Endothelial cell of umbilical vein (primary cell): ENCODE measurements around the gene STYK1. TPM values are rescaled to one million over a fixed set of nuclear protein-coding genes. Genes with fewer than 3 reads are reported as not detected.

Experiments
- BruUV-seq: library from RNA; stranded (reverse); fragments of 400-500 nt; replicated peaks from 2 replicates; lab custom pipeline; 2021; lab: Mats Ljungman, UMichigan
- CTCF ChIA-PET: fragments of 300-600, 350-600 bp; sonication (Branson Sonifier 250); formaldehyde crosslinking; loops from one replicate; lab custom pipeline; 2021; ENCODE audit warnings: antibody characterized with exemption, inconsistent platforms; lab: Charles Lee
- POLR2A ChIA-PET: fragments of 300-600, 350-600 bp; sonication (Branson Sonifier 250); formaldehyde crosslinking; loops from one replicate; lab custom pipeline; 2021; ENCODE audit warnings: antibody characterized with exemption, inconsistent platforms; lab: Charles Lee
- DNase-seq: peaks from one replicate; pipeline ENCODE4 v3.0.0-alpha.2; 2011; ENCODE audit warnings: low read depth, low spot score
- FAIRE-seq: peaks from 2 replicates; lab custom pipeline; 2011; peaks lifted over from hg19 to GRCh38; lab: Jason Lieb, UNC
- H2AFZ ChIP-seq: 2 replicates; pipeline ENCODE4 v1.6.0; 2012; ENCODE audit warnings: low read depth, low read length, control low read depth, inconsistent platforms
- H3K27ac ChIP-seq: 2 replicates; pipeline ENCODE4 v1.5.1; 2011; ENCODE audit warnings: low read depth, mild to moderate bottlenecking, control low read depth, low read length, moderate library complexity; ENCODE audit not compliant: insufficient read depth
- H3K27me3 ChIP-seq, 2 experiments: 2 replicates each; pipeline versions ENCODE4 v1.6.0 to v1.6.1; 2011; ENCODE audit warnings: low read length in 2 of 2, mixed read lengths in 1 of 2; ENCODE audit not compliant: control insufficient read depth in 2 of 2, insufficient read depth in 2 of 2
- H3K36me3 ChIP-seq, 2 experiments: 2 replicates in 1 of 2; 3 replicates in 1 of 2; pipeline ENCODE4 v1.5.1; 2011; ENCODE audit warnings: low read length in 2 of 2, mild to moderate bottlenecking in 1 of 2, moderate library complexity in 1 of 2; ENCODE audit not compliant: control insufficient read depth in 2 of 2, insufficient read depth in 2 of 2; ENCODE audit errors: extremely low read depth in 1 of 2
- H3K4me1 ChIP-seq: 3 replicates; pipeline ENCODE4 v1.5.1; 2011; ENCODE audit warnings: mild to moderate bottlenecking, low read length; ENCODE audit not compliant: control insufficient read depth, insufficient read depth; ENCODE audit errors: extremely low read depth
- H3K4me2 ChIP-seq: 2 replicates; pipeline ENCODE4 v1.6.1; 2011; ENCODE audit warnings: low read length, control low read depth, mixed read lengths; ENCODE audit not compliant: insufficient read depth
- H3K4me3 ChIP-seq, 3 experiments: fragments of 200-600 bp in 1 of 3; sonication (generic), shearing (Covaris generic) in 1 of 3; replicated peaks in 1 of 3; 2 replicates each; pipeline ENCODE4 v1.5.1; 2011 to 2016; ENCODE audit warnings: control low read depth in 3 of 3, low read length in 3 of 3, mild to moderate bottlenecking in 2 of 3, inconsistent platforms in 1 of 3, low read depth in 1 of 3, moderate library complexity in 1 of 3; ENCODE audit not compliant: insufficient read depth in 1 of 3
- H3K79me2 ChIP-seq: 2 replicates; pipeline ENCODE4 v1.6.0; 2012; ENCODE audit warnings: low read length, inconsistent platforms; ENCODE audit not compliant: control insufficient read depth, insufficient read depth
- H3K9ac ChIP-seq: replicated peaks from 2 replicates; pipeline ENCODE3; 2011; ENCODE audit warnings: low read length, control low read depth; ENCODE audit not compliant: insufficient read depth; ENCODE audit errors: extremely low read depth
- H3K9me1 ChIP-seq: replicated peaks from 3 replicates; pipeline ENCODE4 v1.6.0; 2011; ENCODE audit warnings: mild to moderate bottlenecking, low read length; ENCODE audit not compliant: control insufficient read depth, insufficient read depth; ENCODE audit errors: extremely low read depth
- H3K9me3 ChIP-seq: replicated peaks from 2 replicates; pipeline ENCODE4 v1.5.1; 2012; ENCODE audit warnings: low read length, inconsistent platforms; ENCODE audit not compliant: control insufficient read depth, insufficient read depth
- H4K20me1 ChIP-seq: replicated peaks from 2 replicates; pipeline ENCODE3; 2011; ENCODE audit warnings: mild to moderate bottlenecking, low read length; ENCODE audit not compliant: control insufficient read depth, insufficient read depth; ENCODE audit errors: extremely low read depth
- EZH2 ChIP-seq: IDR thresholded peaks from 2 replicates; pipeline ENCODE4 v1.6.1; 2012; ENCODE audit warnings: borderline replicate concordance, low read depth, mild to moderate bottlenecking, moderate library complexity, low read length, inconsistent platforms; ENCODE audit not compliant: severe bottlenecking
- FOS ChIP-seq: IDR thresholded peaks from 2 replicates; pipeline ENCODE4 v1.6.1; 2011; ENCODE audit warnings: mild to moderate bottlenecking, low read length, moderate library complexity, borderline replicate concordance; ENCODE audit not compliant: insufficient read depth
- JUN ChIP-seq: IDR thresholded peaks from 2 replicates; pipeline ENCODE4 v1.6.1; 2011; ENCODE audit warnings: borderline replicate concordance, low read depth; ENCODE audit not compliant: insufficient read length, insufficient read depth
- MAX ChIP-seq: IDR thresholded peaks from 2 replicates; pipeline ENCODE4 v1.6.1; 2011; ENCODE audit not compliant: insufficient read depth, insufficient read length
- MYC ChIP-seq: IDR thresholded peaks from one replicate; pipeline ENCODE4 v1.6.1; 2011; ENCODE audit warnings: mild to moderate bottlenecking, low read depth, low read length
- POLR2A ChIP-seq: IDR thresholded peaks from 2 replicates; pipeline ENCODE4 v1.6.1; 2012; ENCODE audit warnings: low read depth, mild to moderate bottlenecking, control low read depth, low read length
- POLR2AphosphoS5 ChIP-seq: IDR thresholded peaks from 2 replicates; pipeline ENCODE4 v1.6.1; 2012; ENCODE audit warnings: low read depth, mild to moderate bottlenecking, control low read depth, low read length, moderate library complexity; ENCODE audit not compliant: insufficient read depth
- dilution Hi-C: fragments of 300-500 bp; cut with MboI; formaldehyde crosslinking; loops from one replicate; pipeline ENCODE4 v1.15.0; 2019; ENCODE audit warnings: low sequenced_read_pairs; ENCODE audit not compliant: extremely low pct_ligation_motif_present
- intact Hi-C: fragments of 100-400 bp; cut with micrococcal nuclease; formaldehyde crosslinking; loops from one replicate; pipeline ENCODE4 v1.10.0; 2022
- polyA plus RNA-seq, 4 experiments: library from polyadenylated mRNA; depleted of rRNA in 3 of 4; stranded (reverse) in 3 of 4; unstranded in 1 of 4; fragments of >200 nt; gene quantifications; 2 replicates each; pipeline versions ENCODE4 v1.2.1 to v1.2.3, GENCODE V29; 2011 to 2012; ENCODE audit warnings: missing spikeins in 1 of 4
- total RNA-seq: library from RNA; stranded (reverse); gene quantifications from 2 replicates; pipeline ENCODE4 v1.2.3, GENCODE V29; 2021
- TF ChIP-seq, protein P1 (sequence below), 2 donors: IDR thresholded peaks; 1 replicate in 1 of 2; 2 replicates in 1 of 2; pipeline ENCODE4 v1.5.1; 2011; ENCODE audit warnings: low read length in 2 of 2, mild to moderate bottlenecking in 2 of 2, moderate library complexity in 2 of 2, control low read depth in 1 of 2, inconsistent platforms in 1 of 2, low read depth in 1 of 2; ENCODE audit not compliant: insufficient read depth in 1 of 2; ENCODE audit errors: extremely low read depth in 1 of 2

Gene STYK1
- total and polyA plus RNA-seq, 2 donors (not counting 3 experiments of a cell fraction or from before 2014, with no cell fraction given) = 7.7 to 15.2 TPM

GRCh38 chr12:10697156-10697555 is 23.3 kb upstream of the STYK1 start:
- H3K27me3 ChIP-seq = no peaks in the 10 kb centered on the region
- dilution Hi-C loops (no loop called here), intact Hi-C loops (no loop called here)
- no peak overlapping the region for H3K4me3 ChIP-seq
- DNase-seq (no peak), FAIRE-seq (no peak)
- no peaks in the 10 kb centered on the region for H3K79me2 ChIP-seq
- H3K4me2 ChIP-seq = no peak overlapping the region
- H4K20me1 ChIP-seq = peaks cover 2% of the 10 kb centered on the region
- ChIA-PET CTCF (interaction anchor here (1.1 to 3.5 kb wide), 5 partner anchors 12 to 106 kb away, joined by 3 to 23 read pairs (median 3); no protein-coding TSS in a partner anchor), POLR2A (no interaction called here)
- TF ChIP-seq MYC = no peak
- TF ChIP-seq JUN = no peak
- TF ChIP-seq, protein P1, sequence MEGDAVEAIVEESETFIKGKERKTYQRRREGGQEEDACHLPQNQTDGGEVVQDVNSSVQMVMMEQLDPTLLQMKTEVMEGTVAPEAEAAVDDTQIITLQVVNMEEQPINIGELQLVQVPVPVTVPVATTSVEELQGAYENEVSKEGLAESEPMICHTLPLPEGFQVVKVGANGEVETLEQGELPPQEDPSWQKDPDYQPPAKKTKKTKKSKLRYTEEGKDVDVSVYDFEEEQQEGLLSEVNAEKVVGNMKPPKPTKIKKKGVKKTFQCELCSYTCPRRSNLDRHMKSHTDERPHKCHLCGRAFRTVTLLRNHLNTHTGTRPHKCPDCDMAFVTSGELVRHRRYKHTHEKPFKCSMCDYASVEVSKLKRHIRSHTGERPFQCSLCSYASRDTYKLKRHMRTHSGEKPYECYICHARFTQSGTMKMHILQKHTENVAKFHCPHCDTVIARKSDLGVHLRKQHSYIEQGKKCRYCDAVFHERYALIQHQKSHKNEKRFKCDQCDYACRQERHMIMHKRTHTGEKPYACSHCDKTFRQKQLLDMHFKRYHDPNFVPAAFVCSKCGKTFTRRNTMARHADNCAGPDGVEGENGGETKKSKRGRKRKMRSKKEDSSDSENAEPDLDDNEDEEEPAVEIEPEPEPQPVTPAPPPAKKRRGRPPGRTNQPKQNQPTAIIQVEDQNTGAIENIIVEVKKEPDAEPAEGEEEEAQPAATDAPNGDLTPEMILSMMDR (IDR thresholded peaks at IDR 0.05; ENCODE audit: extremely low read depth in 1 of 2, insufficient read depth in 1 of 2, low read depth in 1 of 2, low read length in 2 of 2) = no peak
- no peak for TF ChIP-seq MAX
- no peak for TF ChIP-seq POLR2AphosphoS5
- no peak for TF ChIP-seq POLR2A
- no peak for TF ChIP-seq EZH2
- no peak for TF ChIP-seq FOS
- H3K9me1 ChIP-seq = no peaks in the 10 kb centered on the region
- no peaks in the 10 kb centered on the region for H3K9me3 ChIP-seq
- no peak overlapping the region for H2AFZ ChIP-seq
- peaks cover 5 to 33% of the 10 kb centered on the region in 2 experiments for H3K36me3 ChIP-seq
- no TSS peak for BruUV-seq
- H3K9ac ChIP-seq = no peak overlapping the region
- no peaks in the 10 kb centered on the region for H3K4me1 ChIP-seq
- H3K27ac ChIP-seq = no peak overlapping the region
